Neural cell (in vitro differentiated cells): Measurements from ENCODE around the gene FOCAD.

Source experiments
- EZH2 ChIP-seq: fragments of 200-600, 300-800 bp; shearing (Covaris generic), sonication (generic); IDR thresholded peaks from 2 replicates; pipeline ENCODE4 v1.6.1; 2014; ENCODE audit warnings: antibody characterized with exemption, low read length, borderline replicate concordance, mild to moderate bottlenecking; ENCODE audit not compliant: insufficient read depth, poor library complexity, severe bottlenecking
- POLR2AphosphoS5 ChIP-seq: IDR thresholded peaks from 2 replicates; pipeline ENCODE4 v1.6.1; 2012
- TF ChIP-seq, protein P1 (sequence below): fragments of 450-650 bp; IDR thresholded peaks from 2 replicates; pipeline ENCODE4 v1.5.1; 2014; ENCODE audit warnings: antibody characterized with exemption, mild to moderate bottlenecking, moderate library complexity; ENCODE audit not compliant: poor library complexity, severe bottlenecking

DNA sequence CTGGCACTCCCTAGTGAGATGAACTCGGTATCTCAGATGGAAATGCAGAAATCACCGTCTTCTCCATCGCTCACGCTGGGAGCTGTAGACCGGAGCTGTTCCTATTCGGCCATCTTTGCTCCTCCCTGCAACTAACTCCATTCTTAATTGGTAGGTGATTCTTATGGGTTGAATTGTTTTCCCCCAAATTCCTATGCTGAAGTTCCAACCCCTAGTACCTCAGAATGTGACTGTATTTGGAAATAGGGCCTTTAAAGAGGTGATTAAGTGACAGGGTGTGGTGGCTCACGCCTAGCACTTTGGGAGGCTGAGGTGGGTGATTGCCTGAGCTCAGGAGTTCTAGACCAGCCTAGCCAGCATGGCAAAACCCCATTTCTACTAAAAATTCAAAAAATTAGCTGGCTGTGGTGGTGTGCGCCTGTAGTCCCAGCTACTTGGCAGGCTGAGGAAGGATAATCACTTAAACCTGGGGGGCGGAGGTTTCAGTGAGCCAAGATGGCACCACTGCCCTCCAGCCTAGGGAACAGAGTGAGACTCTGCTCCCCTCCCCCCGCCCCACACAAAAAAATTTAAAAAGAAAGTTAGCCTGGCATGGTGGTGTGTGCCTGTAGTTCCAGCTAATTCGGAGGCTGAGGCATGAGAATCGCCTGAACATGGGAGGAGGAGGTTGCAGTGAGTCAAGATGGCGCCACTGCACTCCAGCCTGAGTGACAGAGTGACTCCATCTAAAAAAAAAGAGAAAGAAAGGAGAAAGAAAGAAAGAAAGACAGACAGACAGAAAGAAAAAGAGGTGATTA lies 25.2 kb upstream of the FOCAD start:
- TF ChIP-seq, protein P1, sequence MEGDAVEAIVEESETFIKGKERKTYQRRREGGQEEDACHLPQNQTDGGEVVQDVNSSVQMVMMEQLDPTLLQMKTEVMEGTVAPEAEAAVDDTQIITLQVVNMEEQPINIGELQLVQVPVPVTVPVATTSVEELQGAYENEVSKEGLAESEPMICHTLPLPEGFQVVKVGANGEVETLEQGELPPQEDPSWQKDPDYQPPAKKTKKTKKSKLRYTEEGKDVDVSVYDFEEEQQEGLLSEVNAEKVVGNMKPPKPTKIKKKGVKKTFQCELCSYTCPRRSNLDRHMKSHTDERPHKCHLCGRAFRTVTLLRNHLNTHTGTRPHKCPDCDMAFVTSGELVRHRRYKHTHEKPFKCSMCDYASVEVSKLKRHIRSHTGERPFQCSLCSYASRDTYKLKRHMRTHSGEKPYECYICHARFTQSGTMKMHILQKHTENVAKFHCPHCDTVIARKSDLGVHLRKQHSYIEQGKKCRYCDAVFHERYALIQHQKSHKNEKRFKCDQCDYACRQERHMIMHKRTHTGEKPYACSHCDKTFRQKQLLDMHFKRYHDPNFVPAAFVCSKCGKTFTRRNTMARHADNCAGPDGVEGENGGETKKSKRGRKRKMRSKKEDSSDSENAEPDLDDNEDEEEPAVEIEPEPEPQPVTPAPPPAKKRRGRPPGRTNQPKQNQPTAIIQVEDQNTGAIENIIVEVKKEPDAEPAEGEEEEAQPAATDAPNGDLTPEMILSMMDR = no peak
- TF ChIP-seq EZH2 (no peak), POLR2AphosphoS5 (no peak)
